GM21423 (cell line): ENCODE data around the gene LIPF.
"Not testable (repeated sequence)": the region's sequence is repeated elsewhere in the genome, so short reads cannot be mapped to it uniquely, and the experiment has no call there.

Experiments
- ATAC-seq: cut with Tn5 transposase; IDR thresholded peaks from one replicate; pipeline ENCODE4 v1.9.1; 2021; ENCODE audit warnings: mild to moderate bottlenecking, moderate library complexity; ENCODE audit not compliant: unreplicated experiment

The LIPF gene, protein sequence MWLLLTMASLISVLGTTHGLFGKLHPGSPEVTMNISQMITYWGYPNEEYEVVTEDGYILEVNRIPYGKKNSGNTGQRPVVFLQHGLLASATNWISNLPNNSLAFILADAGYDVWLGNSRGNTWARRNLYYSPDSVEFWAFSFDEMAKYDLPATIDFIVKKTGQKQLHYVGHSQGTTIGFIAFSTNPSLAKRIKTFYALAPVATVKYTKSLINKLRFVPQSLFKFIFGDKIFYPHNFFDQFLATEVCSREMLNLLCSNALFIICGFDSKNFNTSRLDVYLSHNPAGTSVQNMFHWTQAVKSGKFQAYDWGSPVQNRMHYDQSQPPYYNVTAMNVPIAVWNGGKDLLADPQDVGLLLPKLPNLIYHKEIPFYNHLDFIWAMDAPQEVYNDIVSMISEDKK

GRCh38 chr10:88664142-88664541 lies at the start of gene LIPF:
Gene LIPF, plus strand, starts transcription at chr10:88664442. Its CDS starts 2,856 bp downstream, at chr10:88667298.
- no peak for ATAC-seq

GRCh38 chr10:88616250-88616977 lies 47.8 kb upstream of the LIPF start:
- no peak for ATAC-seq

DNA sequence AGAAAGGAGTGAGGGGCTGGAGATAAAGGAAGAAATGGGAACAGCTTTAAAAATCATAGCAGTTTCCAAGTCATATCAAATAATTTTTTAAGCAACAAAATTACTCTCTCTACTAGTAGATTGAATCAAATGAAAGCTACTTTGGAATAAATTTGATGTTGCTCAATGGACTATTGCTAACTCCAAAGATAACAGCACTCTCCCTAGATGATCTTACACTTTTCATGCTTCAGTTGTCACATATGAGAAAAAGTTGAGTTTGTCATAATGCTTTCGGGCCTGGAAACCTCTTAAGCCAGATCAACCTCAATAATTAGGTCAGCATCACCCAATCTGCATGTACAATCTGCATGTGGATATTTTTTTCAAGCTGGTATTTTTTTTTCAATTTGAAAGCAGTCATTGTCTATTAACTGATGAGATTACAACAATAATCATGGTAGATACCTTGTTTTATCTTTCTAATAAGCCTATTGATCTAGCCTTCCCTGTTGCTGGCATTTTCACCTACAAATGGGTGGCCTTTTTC lies 46.4 kb upstream of the LIPF start:
- no peak for ATAC-seq

DNA sequence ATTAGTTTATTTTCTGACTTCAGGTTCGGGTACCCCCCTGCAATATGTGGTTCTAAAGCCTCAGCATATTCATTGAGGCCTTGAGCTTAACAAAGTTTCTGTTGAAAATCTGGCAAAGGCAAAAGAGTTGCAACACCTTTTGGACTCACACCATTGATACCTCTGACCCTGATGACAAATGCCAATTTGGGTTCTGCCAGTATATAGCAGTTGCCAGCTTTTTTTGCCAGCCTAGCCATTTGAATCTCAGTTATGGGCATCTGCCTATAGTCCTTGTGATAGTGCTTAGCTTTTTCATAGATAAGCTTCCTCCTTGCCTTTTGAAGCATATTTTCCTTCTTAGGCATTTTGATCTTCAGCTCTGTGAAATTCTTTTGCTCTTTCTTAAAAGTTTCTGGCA lies 45.7 kb upstream of the LIPF start:
- no peak for ATAC-seq

GRCh38 chr10:88620441-88620840 lies 43.8 kb upstream of the LIPF start:
- no peak for ATAC-seq

DNA sequence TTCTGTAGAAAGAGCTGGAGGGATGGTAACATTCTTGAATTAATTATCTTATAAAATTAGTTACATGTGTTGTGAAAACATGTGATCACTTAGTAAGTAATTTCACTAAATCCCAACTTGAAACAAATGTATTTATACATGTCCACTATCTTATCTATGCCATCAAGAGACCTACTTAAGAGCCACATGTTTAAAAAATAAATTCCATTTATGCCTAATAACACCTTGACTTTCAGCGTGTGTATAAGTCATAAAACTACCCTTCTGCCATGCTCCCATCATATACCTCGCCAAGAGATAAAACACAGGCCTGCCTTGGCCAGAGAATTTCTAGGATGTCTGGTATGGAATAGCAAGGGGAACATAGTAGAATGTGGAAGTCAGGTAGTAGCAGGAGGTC lies 40.4 kb upstream of the LIPF start:
- ATAC-seq, result no peak

DNA sequence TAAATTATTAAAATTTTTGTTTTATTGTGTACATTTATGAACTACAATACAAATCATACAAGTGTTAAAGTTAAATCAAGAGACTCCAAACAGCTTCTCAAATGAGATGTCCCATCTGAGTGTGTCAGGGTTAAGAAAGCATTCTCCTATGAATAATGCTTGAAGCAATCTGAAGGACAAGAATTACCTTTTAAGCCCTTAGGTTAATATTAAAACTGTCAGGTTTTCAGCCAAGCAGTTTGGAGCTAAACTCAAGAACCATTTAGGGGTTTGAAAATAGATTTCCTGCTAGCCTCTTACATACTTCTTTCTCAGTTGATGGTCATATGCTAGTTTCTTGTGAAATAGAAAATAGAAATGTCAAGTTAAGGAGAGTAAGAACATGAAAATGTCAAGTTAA lies 39.4 kb upstream of the LIPF start:
- ATAC-seq, result no peak

DNA sequence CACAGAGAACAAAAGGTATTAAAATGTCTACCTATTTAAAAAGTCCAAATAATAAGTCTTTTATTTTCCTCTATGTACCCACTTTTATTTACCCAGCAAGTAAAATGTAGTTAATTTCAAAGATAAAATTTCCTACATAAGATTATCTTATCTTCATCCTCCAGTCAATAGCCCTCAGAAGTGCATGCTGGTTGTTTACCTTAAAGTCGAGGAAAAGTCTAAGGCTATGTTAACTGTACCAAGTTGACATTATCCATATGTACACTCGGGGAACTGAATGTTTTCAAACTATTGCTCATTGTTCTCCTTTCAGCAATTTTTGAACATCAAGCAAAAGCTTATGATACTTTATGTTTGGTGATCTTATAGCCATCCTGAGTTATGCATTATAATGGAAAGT lies 24.1 kb upstream of the LIPF start:
- ATAC-seq, result no peak

DNA sequence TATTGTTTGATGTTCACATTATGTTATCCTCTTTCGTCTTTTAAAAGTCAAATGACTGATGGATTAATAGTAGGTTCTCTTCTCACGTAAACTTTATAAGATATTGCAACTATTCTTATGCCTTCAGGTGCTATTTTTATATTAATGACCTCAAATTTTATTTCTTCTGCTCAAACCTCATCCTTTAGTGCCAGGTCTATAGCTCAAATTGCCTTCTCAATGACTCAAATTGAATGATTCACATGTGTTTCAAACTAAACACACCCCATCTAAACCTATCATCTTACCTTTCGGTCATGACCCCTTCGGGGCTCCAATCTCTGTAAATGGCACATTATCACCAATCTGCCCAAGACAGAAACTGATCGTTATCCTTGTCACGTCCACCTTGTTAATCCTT lies 22.0 kb upstream of the LIPF start:
- ATAC-seq, result no peak

DNA sequence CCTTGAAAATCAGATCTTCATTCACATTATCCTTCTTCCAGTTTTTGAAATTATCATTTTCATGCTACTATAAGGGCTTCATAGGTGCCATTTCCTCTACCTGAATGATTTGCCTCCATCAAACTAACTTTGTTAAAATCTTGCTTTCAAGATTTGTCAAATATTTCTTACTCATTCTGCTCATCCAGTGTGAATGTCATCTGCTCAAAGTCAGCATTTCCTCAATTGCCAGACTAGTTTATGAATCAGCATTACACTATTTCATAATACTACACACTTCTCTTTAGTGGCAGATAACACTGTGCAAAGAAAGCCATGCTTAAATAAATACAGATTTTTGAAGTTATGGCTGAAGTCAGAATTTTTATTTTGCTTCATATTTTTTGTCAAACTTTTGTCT lies 21.3 kb upstream of the LIPF start:
- ATAC-seq, result no peak

DNA sequence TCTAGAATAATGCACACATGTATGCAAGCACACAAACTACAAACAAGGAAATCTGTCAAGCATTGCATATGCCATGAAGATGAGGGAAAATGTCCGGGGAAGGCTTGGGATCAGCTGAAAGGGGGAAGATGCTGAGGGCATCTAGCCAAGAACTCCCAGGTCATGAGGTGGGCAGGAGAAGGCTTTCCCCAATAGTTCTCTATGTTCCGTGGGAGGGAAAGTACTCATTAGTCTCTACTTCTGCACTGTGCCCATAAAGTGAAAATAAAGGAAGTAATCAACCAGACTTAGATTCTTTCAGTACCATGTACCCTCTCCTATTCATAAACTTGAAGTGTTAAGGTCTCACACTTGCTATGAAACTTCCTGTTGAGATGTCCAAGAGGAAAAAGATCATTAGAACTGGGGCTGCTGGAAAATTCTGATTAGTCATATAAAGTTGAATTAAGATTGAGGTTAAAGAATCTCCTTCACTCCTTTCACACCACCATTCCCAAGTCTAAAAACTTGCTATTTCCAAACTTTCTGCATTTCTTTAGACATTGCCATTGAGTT lies 17.1 kb upstream of the LIPF start:
- ATAC-seq, result no peak

DNA sequence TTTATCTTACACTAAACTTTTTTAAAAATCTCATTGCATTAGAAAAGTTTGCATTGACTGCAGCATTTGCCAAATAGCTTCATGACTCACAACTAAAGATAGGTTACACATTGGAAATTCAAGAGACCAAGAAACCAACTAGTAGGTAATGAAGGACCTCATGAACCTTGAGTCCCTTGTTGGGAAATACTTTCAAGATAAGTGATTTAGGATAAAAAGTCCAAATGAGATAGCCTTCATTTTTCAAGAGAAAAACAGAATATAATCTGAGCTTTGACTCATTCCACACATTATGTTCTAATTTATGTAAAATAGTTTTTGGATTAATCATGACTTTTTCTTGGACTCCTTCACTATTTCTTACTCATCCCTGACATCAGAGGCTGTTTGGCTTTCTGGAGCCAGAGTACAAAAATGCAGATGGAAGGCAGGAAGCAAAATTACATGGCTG lies 13.1 kb upstream of the LIPF start:
- no peak for ATAC-seq

- ATAC-seq, result no peak
These were observed 11.6 kb upstream of the LIPF start for GRCh38 chr10:88652616-88653015.

DNA sequence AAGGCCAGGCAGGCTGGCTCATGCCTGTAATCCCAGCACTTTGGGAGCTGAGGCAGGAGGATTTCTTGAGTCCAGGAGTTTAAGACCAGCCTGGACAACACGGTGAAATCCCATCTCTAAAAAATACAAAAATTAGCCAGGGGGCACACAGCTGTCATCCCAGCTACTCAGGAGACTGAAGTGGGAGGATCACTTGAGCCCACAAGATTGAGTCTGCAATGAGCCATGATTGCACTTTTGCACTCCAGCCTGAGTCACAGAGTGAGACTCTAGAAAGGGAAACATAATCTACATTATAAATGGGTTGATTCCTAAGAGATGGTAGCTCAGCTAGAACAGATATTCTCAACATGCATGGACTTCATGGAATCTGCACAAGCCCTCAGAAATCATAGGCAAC lies 6.3 kb upstream of the LIPF start:
- no peak for ATAC-seq

- ATAC-seq, result no peak
These were observed 4.3 kb upstream of the LIPF start for GRCh38 chr10:88659725-88660597.

- no peak for ATAC-seq
These were observed 3.7 kb upstream of the LIPF start for GRCh38 chr10:88660598-88660884.

GRCh38 chr10:88661018-88661417 lies 3.2 kb upstream of the LIPF start:
- no peak for ATAC-seq

- no peak for ATAC-seq
These were observed 2.7 kb upstream of the LIPF start for GRCh38 chr10:88661577-88661976.

DNA sequence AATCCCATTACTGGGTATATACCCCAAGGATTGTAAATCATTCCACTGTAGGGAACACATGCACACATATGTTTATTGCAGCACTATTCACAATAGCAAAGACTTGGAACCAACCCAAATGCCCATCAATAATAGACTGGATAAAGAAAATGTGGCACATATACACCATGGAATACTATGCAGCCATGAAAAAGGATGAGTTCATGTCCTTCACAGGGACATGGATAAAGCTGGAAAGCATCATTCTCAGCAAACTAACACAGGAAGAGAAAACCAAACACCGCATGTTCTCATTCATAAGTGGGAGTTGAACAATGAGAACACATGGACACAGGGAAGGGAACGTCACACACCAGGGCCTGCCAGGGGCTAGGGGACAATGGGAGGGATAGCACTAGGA lies 1.1 kb upstream of the LIPF start:
- not testable (repeated sequence) for ATAC-seq

- ATAC-seq, result no peak
These were observed 4.2 kb downstream of the LIPF start for GRCh38 chr10:88668465-88668864.

GRCh38 chr10:88670497-88670896 lies 6.3 kb downstream of the LIPF start:
- ATAC-seq, result no peak
